ENCODE measurements around the gene CHRNA1. TPM values are rescaled to one million over a fixed set of nuclear protein-coding genes. Genes with fewer than 3 reads are reported as not detected.

CHRNA1 gene
- total and polyA plus RNA-seq, 4 donors, result 0.03 TPM; not detected in 3

DNA sequence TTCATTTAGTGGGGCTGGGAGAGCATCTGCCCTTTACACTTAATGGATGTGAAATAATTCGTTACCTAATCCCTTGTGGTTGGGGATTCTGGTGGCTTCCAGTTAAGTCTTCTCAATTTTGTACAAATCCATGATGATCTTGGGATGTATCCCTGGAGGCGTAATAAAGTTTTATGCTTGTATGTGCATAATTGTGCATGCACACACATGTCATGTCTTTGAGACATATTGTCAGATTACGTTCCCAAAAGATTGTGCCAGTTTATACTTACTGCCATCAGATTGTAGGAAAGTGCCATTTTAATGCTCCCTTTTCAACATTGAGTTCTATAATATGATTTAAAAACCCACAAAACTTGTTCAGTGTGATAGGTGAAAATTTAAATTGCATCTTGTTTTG, 60.8 kb downstream of the CHRNA1 start:
- Histone ChIP-seq H3K9ac (ENCODE audit: insufficient read depth in 1 of 2, low read length in 2 of 2) (no peak overlapping the region), H3K27ac (ENCODE audit: low read depth in 1 of 2, low read length in 1 of 2) (no peak overlapping the region), H3K4me3 (no peak overlapping the region), H3K4me1 (ENCODE audit: control insufficient read depth in 5 of 5, insufficient read depth in 5 of 5, low read length in 5 of 5) (peaks cover 0 to 6% (median 0%) of the 10 kb centered on the region in 5 donors), H3K9me3 (ENCODE audit: control insufficient read depth in 4 of 4, insufficient read depth in 3 of 4, low read length in 3 of 4) (peaks cover 0 to 2% (median 0%) of the 10 kb centered on the region in 4 donors), H3K36me3 (ENCODE audit: control insufficient read depth in 4 of 4, insufficient read depth in 4 of 4, low read length in 4 of 4) (no peaks in the 10 kb centered on the region), H3K27me3 (ENCODE audit: control insufficient read depth in 3 of 3, insufficient read depth in 3 of 3, low read length in 2 of 3) (no peaks in the 10 kb centered on the region)
- 63 to 72% methylated on average over 3 of the region's 3 CpGs for WGBS, 2 donors
- ATAC-seq (ENCODE audit: insufficient read depth, low FRiP score), result no peak
- DNase-seq, result no peak
- TF ChIP-seq, protein P1, sequence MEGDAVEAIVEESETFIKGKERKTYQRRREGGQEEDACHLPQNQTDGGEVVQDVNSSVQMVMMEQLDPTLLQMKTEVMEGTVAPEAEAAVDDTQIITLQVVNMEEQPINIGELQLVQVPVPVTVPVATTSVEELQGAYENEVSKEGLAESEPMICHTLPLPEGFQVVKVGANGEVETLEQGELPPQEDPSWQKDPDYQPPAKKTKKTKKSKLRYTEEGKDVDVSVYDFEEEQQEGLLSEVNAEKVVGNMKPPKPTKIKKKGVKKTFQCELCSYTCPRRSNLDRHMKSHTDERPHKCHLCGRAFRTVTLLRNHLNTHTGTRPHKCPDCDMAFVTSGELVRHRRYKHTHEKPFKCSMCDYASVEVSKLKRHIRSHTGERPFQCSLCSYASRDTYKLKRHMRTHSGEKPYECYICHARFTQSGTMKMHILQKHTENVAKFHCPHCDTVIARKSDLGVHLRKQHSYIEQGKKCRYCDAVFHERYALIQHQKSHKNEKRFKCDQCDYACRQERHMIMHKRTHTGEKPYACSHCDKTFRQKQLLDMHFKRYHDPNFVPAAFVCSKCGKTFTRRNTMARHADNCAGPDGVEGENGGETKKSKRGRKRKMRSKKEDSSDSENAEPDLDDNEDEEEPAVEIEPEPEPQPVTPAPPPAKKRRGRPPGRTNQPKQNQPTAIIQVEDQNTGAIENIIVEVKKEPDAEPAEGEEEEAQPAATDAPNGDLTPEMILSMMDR (IDR thresholded peaks at IDR 0.05; ENCODE audit: control extremely low read depth, extremely low read depth), result no peak

DNA sequence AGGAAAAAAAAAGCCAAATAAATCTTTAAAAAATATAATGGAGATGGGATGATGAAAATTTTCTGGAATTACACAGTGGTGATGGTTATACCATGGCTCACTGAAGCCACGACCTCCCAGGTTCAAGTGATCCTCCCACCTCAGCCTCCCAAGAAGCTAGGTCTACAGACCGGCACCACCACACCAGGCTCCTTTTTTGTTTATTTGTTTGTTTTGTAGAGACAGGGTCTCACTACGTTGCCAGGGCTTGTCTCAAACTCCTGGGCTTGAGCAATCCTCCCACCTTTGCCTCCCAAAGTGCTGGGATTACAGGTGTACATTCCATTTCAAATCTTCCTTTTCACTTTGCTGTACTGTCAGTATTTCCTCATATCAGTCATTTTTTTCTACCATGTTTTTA, 61.7 kb downstream of the CHRNA1 start:
- ATAC-seq (ENCODE audit: insufficient read depth, low FRiP score) (no peak), DNase-seq (no peak)
- Histone ChIP-seq H3K36me3 (ENCODE audit: control insufficient read depth in 4 of 4, insufficient read depth in 4 of 4, low read length in 4 of 4) (no peaks in the 10 kb centered on the region), H3K9me3 (ENCODE audit: control insufficient read depth in 4 of 4, insufficient read depth in 3 of 4, low read length in 3 of 4) (peaks cover 0 to 2% (median 0%) of the 10 kb centered on the region in 4 donors), H3K4me3 (no peak overlapping the region), H3K27ac (ENCODE audit: low read depth in 1 of 2, low read length in 1 of 2) (no peak overlapping the region), H3K27me3 (ENCODE audit: control insufficient read depth in 3 of 3, insufficient read depth in 3 of 3, low read length in 2 of 3) (no peaks in the 10 kb centered on the region), H3K4me1 (ENCODE audit: control insufficient read depth in 5 of 5, insufficient read depth in 5 of 5, low read length in 5 of 5) (peaks cover 0 to 6% (median 0%) of the 10 kb centered on the region in 5 donors), H3K9ac (ENCODE audit: insufficient read depth in 1 of 2, low read length in 2 of 2) (no peak overlapping the region)
- 50 to 84% methylated on average over 3 of the region's 3 CpGs for WGBS, 2 donors
- TF ChIP-seq, protein P1 (IDR thresholded peaks at IDR 0.05; ENCODE audit: control extremely low read depth, extremely low read depth), result no peak

DNA sequence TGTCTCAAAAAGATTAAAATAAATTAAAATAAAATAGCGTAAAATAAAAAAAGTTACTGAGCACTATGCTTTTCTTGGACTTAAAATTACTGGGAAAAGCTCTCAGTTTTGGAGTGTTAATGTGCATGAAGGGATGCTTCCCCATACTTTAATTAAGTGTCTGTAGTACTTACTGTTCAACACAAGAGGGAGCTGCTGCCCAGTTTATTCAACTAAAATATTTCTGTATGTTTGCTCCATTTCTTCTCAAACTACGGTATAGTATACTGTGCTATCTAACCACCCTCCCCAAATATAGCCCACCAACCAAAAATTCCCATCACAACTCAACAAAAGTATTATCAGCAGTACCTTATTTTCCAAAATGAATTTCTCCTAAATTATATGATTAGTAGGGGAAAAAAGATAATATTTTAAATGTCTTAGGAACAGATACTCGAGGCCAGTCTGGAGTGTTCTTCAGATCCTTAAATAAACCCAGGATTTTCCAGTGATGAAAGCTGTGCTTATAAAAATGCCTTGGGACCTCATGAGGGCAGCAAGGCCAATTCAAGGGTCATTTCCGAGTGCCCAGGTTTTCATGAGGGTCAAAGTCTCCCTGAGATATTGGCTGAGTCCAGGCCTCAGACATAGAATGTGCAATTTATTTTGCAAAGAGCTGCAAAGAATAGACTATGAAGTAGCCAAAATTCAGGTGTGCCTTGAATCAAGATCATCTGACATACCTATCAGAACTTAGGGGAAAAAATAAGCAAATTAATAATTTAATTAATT, 64.1 kb downstream of the CHRNA1 start:
- Histone ChIP-seq H3K27ac (ENCODE audit: low read depth in 1 of 2, low read length in 1 of 2) (no peak overlapping the region), H3K4me1 (ENCODE audit: control insufficient read depth in 5 of 5, insufficient read depth in 5 of 5, low read length in 5 of 5) (peaks cover 0 to 6% (median 0%) of the 10 kb centered on the region in 5 donors), H3K27me3 (ENCODE audit: control insufficient read depth in 3 of 3, insufficient read depth in 3 of 3, low read length in 2 of 3) (no peaks in the 10 kb centered on the region), H3K9ac (ENCODE audit: insufficient read depth in 1 of 2, low read length in 2 of 2) (no peak overlapping the region), H3K36me3 (ENCODE audit: control insufficient read depth in 4 of 4, insufficient read depth in 4 of 4, low read length in 4 of 4) (no peaks in the 10 kb centered on the region), H3K4me3 (no peak overlapping the region), H3K9me3 (ENCODE audit: control insufficient read depth in 4 of 4, insufficient read depth in 3 of 4, low read length in 3 of 4) (peaks cover 0 to under 1% (median 0%) of the 10 kb centered on the region in 4 donors)
- DNase-seq (peak in 2 of 3 donors; percentile 79 to 81), ATAC-seq (ENCODE audit: insufficient read depth, low FRiP score) (peak; percentile 54)
- 29 to 35% methylated on average over 4 of the region's 4 CpGs for WGBS, 2 donors
- TF ChIP-seq, protein P1 (IDR thresholded peaks at IDR 0.05; ENCODE audit: control extremely low read depth, extremely low read depth), result peak; percentile 46

Other genes with a start within 250 kb of the CHRNA1 start
- 10 to 100 TPM; 44.6 to 64.1 TPM for gene WIPF1, start 166.7 kb downstream of the CHRNA1 start, total RNA-seq
- gene WIPF1, start 166.7 kb downstream of the CHRNA1 start, polyA plus RNA-seq, result 10 to 100 TPM; 18.5 to 53.3 TPM
- 10 to 100 TPM; 15.2 to 80.9 TPM for gene CHN1, start 240.9 kb upstream of the CHRNA1 start, total RNA-seq
- gene CHN1, start 240.9 kb upstream of the CHRNA1 start, polyA plus RNA-seq, result 10 to 100 TPM in 1 of 2 donors, 1 to 10 TPM in 1; 6.8 to 13.8 TPM

Measured in lung (tissue), 12 donors.